SHP77 (cell line): ENCODE results near the gene DIAPH1.

Source experiments
- DNase-seq, 2 experiments: peaks; one replicate each; lab custom pipeline; 2025; lab: John Stamatoyannopoulos, UW

Gene DIAPH1

GRCh38 chr5:141639357-141640050 lies 20.7 kb upstream of the DIAPH1 start:
- DNase-seq = no peak

- no peak for DNase-seq
Measured at GRCh38 chr5:141638771-141639170, 20.0 kb upstream of the DIAPH1 start.

GRCh38 chr5:141637767-141638419 lies 19.1 kb upstream of the DIAPH1 start:
- DNase-seq = peak; percentile 8 to 36

- DNase-seq = peak; percentile 21 to 58
Measured at GRCh38 chr5:141637123-141637766, 18.4 kb upstream of the DIAPH1 start.

GRCh38 chr5:141636413-141637122 lies 17.8 kb upstream of the DIAPH1 start, which contains the start of the genes HDAC3 and RELL2:
Gene HDAC3 (minus strand): TSS chr5:141636849. CDS start chr5:141636790, 59 bp downstream.
Gene RELL2 (plus strand): TSS chr5:141636997. CDS start chr5:141638226, 1,229 bp downstream.
- DNase-seq = peak; percentile 69 to 78

GRCh38 chr5:141636106-141636412 lies 17.3 kb upstream of the DIAPH1 start:
- no peak for DNase-seq

GRCh38 chr5:141635646-141636045 lies 16.8 kb upstream of the DIAPH1 start:
- DNase-seq = no peak

GRCh38 chr5:141634720-141635119 lies 15.9 kb upstream of the DIAPH1 start:
- DNase-seq = no peak

GRCh38 chr5:141633871-141634561 lies 15.2 kb upstream of the DIAPH1 start:
- no peak for DNase-seq

- DNase-seq = peak in 1 of 2 experiments; percentile 6
Measured at GRCh38 chr5:141632650-141633049, 13.8 kb upstream of the DIAPH1 start.

- no peak for DNase-seq
Measured at GRCh38 chr5:141630570-141631140, 11.9 kb upstream of the DIAPH1 start.

GRCh38 chr5:141628175-141628788 lies 9.5 kb upstream of the DIAPH1 start:
- no peak for DNase-seq

- no peak for DNase-seq
Measured at GRCh38 chr5:141623611-141624010, 4.8 kb upstream of the DIAPH1 start.

GRCh38 chr5:141623186-141623585 lies 4.4 kb upstream of the DIAPH1 start:
- no peak for DNase-seq

- DNase-seq = peak; percentile 49 to 53
Measured at GRCh38 chr5:141618030-141618803, 583 bp downstream of the DIAPH1 start.

- no peak for DNase-seq
Measured at GRCh38 chr5:141617682-141618029, 1.1 kb downstream of the DIAPH1 start.

- no peak for DNase-seq
Measured at GRCh38 chr5:141617128-141617527, 1.7 kb downstream of the DIAPH1 start.

- no peak for DNase-seq
Measured at GRCh38 chr5:141615991-141616720, 2.6 kb downstream of the DIAPH1 start.

- DNase-seq = no peak
Measured at GRCh38 chr5:141613344-141613743, 5.5 kb downstream of the DIAPH1 start.

- no peak for DNase-seq
Measured at GRCh38 chr5:141611289-141611688, 7.5 kb downstream of the DIAPH1 start.
